Gastroesophageal sphincter (tissue), 3 donors: ENCODE data around the gene SDHAF3.

Experiments used
- CTCF ChIP-seq, 4 experiments: fragments of 200-600 bp in 2 of 4; fragments of 450-650 bp in 2 of 4; sonication (generic) in 1 of 4; IDR thresholded peaks; one replicate each; pipeline ENCODE4 v1.5.1; 2017 to 2019; ENCODE audit warnings: antibody characterized with exemption in 4 of 4, mild to moderate bottlenecking in 2 of 4, moderate library complexity in 2 of 4
- EP300 ChIP-seq: sonication (generic); formaldehyde crosslinking; IDR thresholded peaks from one replicate; pipeline ENCODE4 v1.6.1; 2017; ENCODE audit warnings: antibody characterized with exemption, mild to moderate bottlenecking
- POLR2AphosphoS5 ChIP-seq: sonication (generic); formaldehyde crosslinking; IDR thresholded peaks from one replicate; pipeline ENCODE4 v1.6.1; 2017; ENCODE audit warnings: antibody characterized with exemption

- TF ChIP-seq POLR2AphosphoS5 (no peak), CTCF (IDR thresholded peaks at IDR 0.05) (no peak), EP300 (no peak)
Measured at GRCh38 chr7:97096661-97097060, 20.8 kb upstream of the SDHAF3 start.
